Measurements from ENCODE around the gene SLC28A3.

DNA sequence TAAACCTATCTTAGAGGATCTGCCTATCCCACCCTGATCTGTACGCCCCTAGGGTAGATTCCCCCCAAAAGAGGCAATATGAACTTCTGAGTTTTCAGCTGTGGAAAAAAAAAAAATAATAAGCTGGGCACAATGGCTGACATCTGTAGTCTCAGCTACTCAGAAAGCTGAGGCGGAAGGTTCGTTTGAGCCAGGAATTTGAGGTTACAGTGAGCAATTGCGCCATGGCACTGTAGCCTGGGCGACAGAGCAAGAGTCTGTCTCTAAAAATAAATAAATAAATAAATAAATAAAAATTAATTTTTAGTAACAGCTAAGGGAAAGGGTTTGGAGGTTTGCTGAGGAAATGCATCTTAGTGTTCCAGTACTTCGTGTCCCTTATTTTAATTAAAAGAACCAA is 21.1 kb upstream of the SLC28A3 start:
- TF ChIP-seq RAD21 (IDR thresholded peaks at IDR 0.05 in 1 of 2, conservative IDR thresholded peaks at IDR 0.05 in 1 of 2; ENCODE audit: low read depth in 2 of 2, low read length in 2 of 2) (no peak), BRCA1 (IDR thresholded peaks at IDR 0.05; ENCODE audit: low read depth, low read length) (no peak), POLR2A (IDR thresholded peaks at IDR 0.05; ENCODE audit: control extremely low read depth in 1 of 2, low read depth in 2 of 2, low read length in 2 of 2) (no peak), BCL11A (IDR thresholded peaks at IDR 0.05; ENCODE audit: low read depth in 2 of 2, low read length in 2 of 2) (no peak), MAFK (IDR thresholded peaks at IDR 0.05; ENCODE audit: low read depth, low read length) (no peak), RXRA (IDR thresholded peaks at IDR 0.05; ENCODE audit: insufficient read depth, low read depth, low read length) (no peak), EP300 (IDR thresholded peaks at IDR 0.05; ENCODE audit: borderline replicate concordance in 1 of 2, low read depth in 2 of 2, low read length in 2 of 2) (no peak), POLR2AphosphoS5 (IDR thresholded peaks at IDR 0.05; ENCODE audit: low read depth, low read length) (no peak), ASH2L (IDR thresholded peaks at IDR 0.05; ENCODE audit: low read length) (no peak)
- TF ChIP-seq, protein P1, sequence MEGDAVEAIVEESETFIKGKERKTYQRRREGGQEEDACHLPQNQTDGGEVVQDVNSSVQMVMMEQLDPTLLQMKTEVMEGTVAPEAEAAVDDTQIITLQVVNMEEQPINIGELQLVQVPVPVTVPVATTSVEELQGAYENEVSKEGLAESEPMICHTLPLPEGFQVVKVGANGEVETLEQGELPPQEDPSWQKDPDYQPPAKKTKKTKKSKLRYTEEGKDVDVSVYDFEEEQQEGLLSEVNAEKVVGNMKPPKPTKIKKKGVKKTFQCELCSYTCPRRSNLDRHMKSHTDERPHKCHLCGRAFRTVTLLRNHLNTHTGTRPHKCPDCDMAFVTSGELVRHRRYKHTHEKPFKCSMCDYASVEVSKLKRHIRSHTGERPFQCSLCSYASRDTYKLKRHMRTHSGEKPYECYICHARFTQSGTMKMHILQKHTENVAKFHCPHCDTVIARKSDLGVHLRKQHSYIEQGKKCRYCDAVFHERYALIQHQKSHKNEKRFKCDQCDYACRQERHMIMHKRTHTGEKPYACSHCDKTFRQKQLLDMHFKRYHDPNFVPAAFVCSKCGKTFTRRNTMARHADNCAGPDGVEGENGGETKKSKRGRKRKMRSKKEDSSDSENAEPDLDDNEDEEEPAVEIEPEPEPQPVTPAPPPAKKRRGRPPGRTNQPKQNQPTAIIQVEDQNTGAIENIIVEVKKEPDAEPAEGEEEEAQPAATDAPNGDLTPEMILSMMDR (IDR thresholded peaks at IDR 0.05; ENCODE audit: control extremely low read depth in 1 of 3, insufficient read depth in 1 of 3, low read depth in 1 of 3, low read length in 3 of 3): no peak
- TF ChIP-seq, protein P2, sequence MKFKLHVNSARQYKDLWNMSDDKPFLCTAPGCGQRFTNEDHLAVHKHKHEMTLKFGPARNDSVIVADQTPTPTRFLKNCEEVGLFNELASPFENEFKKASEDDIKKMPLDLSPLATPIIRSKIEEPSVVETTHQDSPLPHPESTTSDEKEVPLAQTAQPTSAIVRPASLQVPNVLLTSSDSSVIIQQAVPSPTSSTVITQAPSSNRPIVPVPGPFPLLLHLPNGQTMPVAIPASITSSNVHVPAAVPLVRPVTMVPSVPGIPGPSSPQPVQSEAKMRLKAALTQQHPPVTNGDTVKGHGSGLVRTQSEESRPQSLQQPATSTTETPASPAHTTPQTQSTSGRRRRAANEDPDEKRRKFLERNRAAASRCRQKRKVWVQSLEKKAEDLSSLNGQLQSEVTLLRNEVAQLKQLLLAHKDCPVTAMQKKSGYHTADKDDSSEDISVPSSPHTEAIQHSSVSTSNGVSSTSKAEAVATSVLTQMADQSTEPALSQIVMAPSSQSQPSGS (IDR thresholded peaks at IDR 0.05; ENCODE audit: low read length): no peak
